ENCODE measurements around the gene RPL39L.

DNA sequence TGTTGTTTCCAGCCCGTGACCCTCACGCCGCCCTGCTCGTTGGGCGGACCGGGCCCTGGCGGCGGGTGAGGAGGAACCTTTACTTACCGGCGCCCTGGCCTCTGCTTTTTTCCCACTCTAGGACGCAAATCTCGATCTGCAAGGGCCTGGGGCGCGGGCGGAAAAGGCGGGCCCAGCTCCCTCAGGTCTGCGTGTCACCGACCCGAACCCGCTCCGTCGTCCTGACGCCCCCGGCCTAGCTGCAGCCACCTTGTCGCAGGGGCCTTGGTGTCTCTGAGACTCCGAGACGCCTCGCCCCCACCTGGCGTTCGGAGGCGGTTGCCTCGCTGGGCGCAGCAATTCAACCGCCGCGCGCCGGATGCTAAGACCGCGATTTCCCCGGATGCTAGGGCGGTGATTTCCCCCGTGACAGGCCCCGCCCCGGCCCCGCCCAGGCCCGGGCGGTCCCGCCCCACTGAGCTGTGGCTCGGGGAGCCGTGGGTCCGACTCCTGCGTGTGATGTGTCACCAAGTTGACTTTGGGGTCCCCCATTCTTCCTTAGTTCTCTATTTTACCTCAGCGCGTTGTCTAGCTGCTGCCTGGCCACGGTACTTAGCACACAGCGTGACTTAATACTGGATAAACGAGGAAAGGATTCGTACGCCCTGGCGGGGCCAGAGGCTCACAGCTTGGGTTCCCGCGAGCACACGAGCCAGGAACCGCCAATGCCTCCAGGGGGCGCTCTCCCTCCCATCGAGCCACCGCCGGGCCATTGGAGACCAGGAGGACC, at the start of gene RPL39L:
- TF ChIP-seq EP300 (IDR thresholded peaks at IDR 0.05; ENCODE audit: borderline replicate concordance in 1 of 2, control insufficient read depth in 1 of 2, low read depth in 2 of 2, low read length in 2 of 2): no peak
- TF ChIP-seq CREB1 (IDR thresholded peaks at IDR 0.05; ENCODE audit: low read depth): peak; percentile 61
- TF ChIP-seq RAD21 (IDR thresholded peaks at IDR 0.05; ENCODE audit: insufficient read depth, low read depth, low read length): no peak
- TF ChIP-seq RBBP5 (conservative IDR thresholded peaks at IDR 0.05): no peak
- TF ChIP-seq ZNF217 (IDR thresholded peaks at IDR 0.05): no peak
- TF ChIP-seq ESRRA (IDR thresholded peaks at IDR 0.05; ENCODE audit: low read length): no peak; the same call in 1 of the 2 replicates
- peak; percentile 69 for TF ChIP-seq CREM (IDR thresholded peaks at IDR 0.05; ENCODE audit: low read depth)
- TF ChIP-seq SP1 (IDR thresholded peaks at IDR 0.05; ENCODE audit: low read depth, low read length): no peak
- TF ChIP-seq, protein P1, sequence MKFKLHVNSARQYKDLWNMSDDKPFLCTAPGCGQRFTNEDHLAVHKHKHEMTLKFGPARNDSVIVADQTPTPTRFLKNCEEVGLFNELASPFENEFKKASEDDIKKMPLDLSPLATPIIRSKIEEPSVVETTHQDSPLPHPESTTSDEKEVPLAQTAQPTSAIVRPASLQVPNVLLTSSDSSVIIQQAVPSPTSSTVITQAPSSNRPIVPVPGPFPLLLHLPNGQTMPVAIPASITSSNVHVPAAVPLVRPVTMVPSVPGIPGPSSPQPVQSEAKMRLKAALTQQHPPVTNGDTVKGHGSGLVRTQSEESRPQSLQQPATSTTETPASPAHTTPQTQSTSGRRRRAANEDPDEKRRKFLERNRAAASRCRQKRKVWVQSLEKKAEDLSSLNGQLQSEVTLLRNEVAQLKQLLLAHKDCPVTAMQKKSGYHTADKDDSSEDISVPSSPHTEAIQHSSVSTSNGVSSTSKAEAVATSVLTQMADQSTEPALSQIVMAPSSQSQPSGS (IDR thresholded peaks at IDR 0.05; ENCODE audit: low read length): no peak
- TF ChIP-seq CTCF (IDR thresholded peaks at IDR 0.05 in 2 of 3, conservative IDR thresholded peaks at IDR 0.05 in 1 of 3; ENCODE audit: control insufficient read depth in 2 of 3, extremely low read depth in 1 of 3, insufficient read depth in 1 of 3, low read depth in 3 of 3, low read length in 3 of 3): peak; percentile 80 to 86 (median 84)

Data from GM12878 (cell line).